NCI-H82 (cell line): ENCODE measurements around the gene C1QTNF1.

Source experiments
- DNase-seq: peaks from one replicate; lab custom pipeline; 2025; lab: John Stamatoyannopoulos, UW

Gene C1QTNF1, protein sequence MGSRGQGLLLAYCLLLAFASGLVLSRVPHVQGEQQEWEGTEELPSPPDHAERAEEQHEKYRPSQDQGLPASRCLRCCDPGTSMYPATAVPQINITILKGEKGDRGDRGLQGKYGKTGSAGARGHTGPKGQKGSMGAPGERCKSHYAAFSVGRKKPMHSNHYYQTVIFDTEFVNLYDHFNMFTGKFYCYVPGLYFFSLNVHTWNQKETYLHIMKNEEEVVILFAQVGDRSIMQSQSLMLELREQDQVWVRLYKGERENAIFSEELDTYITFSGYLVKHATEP

GRCh38 chr17:79023886-79024771, at the start of gene C1QTNF1:
C1QTNF1 (plus strand) TSS chr17:79024169; CDS start chr17:79043969, 19,800 bp downstream.
- peak; percentile 74 for DNase-seq

DNA sequence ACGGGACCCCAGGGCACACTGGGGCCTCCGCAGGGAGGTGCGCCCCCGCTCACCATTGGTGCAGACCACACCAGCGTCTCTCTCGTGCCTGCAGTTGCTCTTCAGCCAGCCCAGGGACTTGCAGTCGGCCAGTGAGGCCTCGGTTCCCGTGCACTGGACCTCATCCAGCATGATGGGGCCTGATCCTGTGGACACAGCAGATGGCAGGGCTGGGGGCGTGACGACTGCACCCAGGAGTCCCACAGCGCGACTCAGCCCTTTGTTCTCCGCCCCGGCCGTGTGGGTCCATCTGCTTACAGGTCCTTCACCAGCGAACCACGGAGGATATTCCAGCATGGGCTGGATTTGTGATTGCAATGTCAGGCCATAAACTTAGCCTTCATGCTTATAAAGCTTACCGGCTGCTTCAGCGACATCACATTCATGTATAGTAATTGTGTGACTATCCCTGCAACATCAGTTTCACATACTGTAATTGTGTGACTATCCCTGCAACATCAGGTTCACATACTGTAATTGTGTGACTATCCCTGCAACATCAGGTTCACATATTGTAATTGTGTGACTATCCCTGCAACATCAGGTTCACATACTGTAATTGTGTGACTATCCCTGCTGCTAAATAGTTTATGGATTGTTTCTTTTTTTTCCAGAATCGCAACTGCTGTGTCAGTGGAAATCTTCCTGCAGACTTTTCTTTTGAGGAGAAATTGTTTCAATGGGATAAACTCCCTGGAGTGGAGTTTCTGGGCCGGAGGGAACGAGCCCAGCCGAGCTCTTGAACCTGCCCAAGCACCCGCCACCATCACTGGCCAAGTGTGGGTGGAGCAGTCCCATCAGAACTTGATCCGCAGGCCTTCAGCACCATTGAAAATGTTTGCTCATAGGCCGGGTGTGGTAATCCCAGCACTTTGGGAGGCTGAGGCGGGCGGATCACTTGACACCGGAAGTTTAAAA, 49.1 kb upstream of the C1QTNF1 start:
- peak; percentile 84 for DNase-seq

- DNase-seq: no peak
Observed at GRCh38 chr17:78976907-78977680, 46.9 kb upstream of the C1QTNF1 start.

DNA sequence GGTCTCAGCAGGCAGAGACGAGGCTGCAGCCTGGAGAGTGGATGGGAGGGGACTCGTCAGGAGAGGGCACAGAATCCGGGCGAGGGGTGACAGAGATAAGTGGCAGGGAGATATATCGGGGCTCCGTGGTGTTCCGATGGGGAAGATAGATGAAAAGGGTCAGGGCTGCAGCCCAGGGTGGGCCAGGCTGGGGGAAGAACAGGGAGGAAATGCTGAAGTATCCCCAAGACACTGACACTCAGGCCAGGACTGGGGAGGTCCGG, 46.4 kb upstream of the C1QTNF1 start:
- DNase-seq: no peak

- no peak for DNase-seq
Observed at GRCh38 chr17:78977997-78978973, 45.7 kb upstream of the C1QTNF1 start.

GRCh38 chr17:78979780-78980623, 44.0 kb upstream of the C1QTNF1 start, which contains the start of gene LGALS3BP:
LGALS3BP (minus strand) TSS chr17:78979923; CDS start chr17:78977191, 2,732 bp downstream.
- no peak for DNase-seq

GRCh38 chr17:78980624-78980972, 43.4 kb upstream of the C1QTNF1 start:
- no peak for DNase-seq

GRCh38 chr17:78981010-78981888, 42.7 kb upstream of the C1QTNF1 start:
- peak; percentile 91 for DNase-seq

- no peak for DNase-seq
Observed at GRCh38 chr17:78985395-78985794, 38.6 kb upstream of the C1QTNF1 start.

- no peak for DNase-seq
Observed at GRCh38 chr17:78986048-78986648, 37.8 kb upstream of the C1QTNF1 start.

GRCh38 chr17:78986649-78987328, 37.2 kb upstream of the C1QTNF1 start:
- DNase-seq: no peak

DNA sequence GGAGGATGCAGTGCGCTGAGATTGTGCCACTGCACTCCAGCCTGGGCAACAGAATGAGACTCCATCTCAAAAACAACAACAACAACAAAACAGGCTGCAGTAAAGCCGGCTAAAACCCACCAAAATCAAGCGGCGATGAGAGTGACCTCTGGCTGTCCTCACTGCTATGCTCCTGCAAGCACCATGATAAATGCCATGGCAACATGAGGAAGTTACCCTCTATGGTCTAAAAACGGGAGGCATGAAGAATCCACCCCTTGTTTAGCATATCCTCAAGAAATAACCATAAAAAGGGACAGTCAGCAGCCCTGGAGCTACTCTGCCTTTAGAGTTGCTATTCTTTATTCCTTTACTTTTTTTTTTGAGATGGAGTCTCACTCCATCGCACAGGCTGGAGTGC, 35.8 kb upstream of the C1QTNF1 start:
- DNase-seq: no peak

GRCh38 chr17:78990349-78991016, 33.5 kb upstream of the C1QTNF1 start:
- DNase-seq: peak; percentile 67

- DNase-seq: no peak
Observed at GRCh38 chr17:78991017-78991738, 32.8 kb upstream of the C1QTNF1 start.

- no peak for DNase-seq
Observed at GRCh38 chr17:78991906-78992532, 31.9 kb upstream of the C1QTNF1 start.
